Spleen (tissue), 11 donors: ENCODE results near the gene CMIP. TPM values are rescaled to one million over a fixed set of nuclear protein-coding genes. Genes with fewer than 3 reads are reported as not detected.

Experiments
- DNase-seq: peaks from one replicate; pipeline ENCODE4 v3.0.0-alpha.2; 2020
- H3K27ac ChIP-seq, 8 donors: fragments of 200-600 bp; sonication (generic) in 7 of 8; 1 replicate in 4 of 8; 2 replicates in 4 of 8; pipeline versions ENCODE4 v1.5.0 to v1.8.0; 2016 to 2021; ENCODE audit warnings: inconsistent platforms in 4 of 8, mild to moderate bottlenecking in 4 of 8, moderate library complexity in 1 of 8
- H3K27me3 ChIP-seq, 7 donors: fragments of 200-600 bp; sonication (generic) in 6 of 7; replicated peaks in 1 of 7; 1 replicate in 4 of 7; 2 replicates in 3 of 7; pipeline versions ENCODE4 v1.5.0 to v1.8.0; 2016 to 2021; ENCODE audit warnings: inconsistent platforms in 3 of 7, mild to moderate bottlenecking in 1 of 7
- H3K36me3 ChIP-seq, 6 donors: fragments of 200-600 bp; sonication (generic) in 5 of 6; 1 replicate in 4 of 6; 2 replicates in 2 of 6; pipeline versions ENCODE4 v1.5.0 to v1.8.0; 2016 to 2021; ENCODE audit warnings: inconsistent platforms in 2 of 6
- H3K4me1 ChIP-seq, 6 donors: fragments of 200-600 bp; sonication (generic) in 5 of 6; 1 replicate in 3 of 6; 2 replicates in 3 of 6; pipeline versions ENCODE4 v1.5.0 to v1.8.0; 2016 to 2021; ENCODE audit warnings: inconsistent platforms in 3 of 6
- H3K4me3 ChIP-seq, 8 donors: fragments of 200-600 bp; sonication (generic) in 7 of 8; 1 replicate in 4 of 8; 2 replicates in 4 of 8; pipeline versions ENCODE4 v1.5.0 to v1.8.0; 2016 to 2021; ENCODE audit warnings: inconsistent platforms in 4 of 8, mild to moderate bottlenecking in 4 of 8, moderate library complexity in 2 of 8
- H3K9me3 ChIP-seq, 8 donors: fragments of 200-600 bp; sonication (generic) in 7 of 8; 1 replicate in 4 of 8; 2 replicates in 4 of 8; pipeline versions ENCODE4 v1.5.0 to v1.8.0; 2016 to 2021; ENCODE audit warnings: inconsistent platforms in 4 of 8
- CTCF ChIP-seq, 11 experiments: fragments of 200-600 bp in 7 of 11; fragments of 450-650 bp in 4 of 11; sonication (generic) in 4 of 11; IDR thresholded peaks in 8 of 11; conservative IDR thresholded peaks in 3 of 11; 1 replicate in 7 of 11; 2 replicates in 4 of 11; pipeline versions ENCODE4 v1.4.0 to v1.8.0; 2016 to 2021; ENCODE audit warnings: antibody characterized with exemption in 11 of 11, inconsistent platforms in 4 of 11, mild to moderate bottlenecking in 1 of 11
- POLR2A ChIP-seq, 3 donors: fragments of 450-650 bp; IDR thresholded peaks; one replicate each; pipeline ENCODE4 v1.5.1; 2017; ENCODE audit warnings: antibody characterized with exemption in 3 of 3, mild to moderate bottlenecking in 1 of 3
- POLR2AphosphoS5 ChIP-seq, 3 donors: sonication (generic); formaldehyde crosslinking; IDR thresholded peaks; one replicate each; pipeline ENCODE4 v1.5.1; 2017; ENCODE audit warnings: antibody characterized with exemption in 3 of 3
- WGBS, 5 donors: extraction: QIAGEN DNeasy Blood & Tissue Kit in 3 of 5; methylation state at CpG; one replicate each; pipeline versions ENCODE4 v1.1.5 to v1.1.7; 2013 to 2018; 5-methylcytosine and 5-hydroxymethylcytosine counted together
- intact Hi-C: fragments of 100-400 bp; cut with DNase I; formaldehyde crosslinking; loops from one replicate; pipeline ENCODE4 v1.15.0; 2023; ENCODE audit warnings: low total_unique reads
- polyA plus RNA-seq, 3 donors: library from polyadenylated mRNA; stranded (reverse); fragments of 200-250 nt; gene quantifications; one replicate each; pipeline ENCODE4 v1.2.1, GENCODE V29; 2013
- total RNA-seq, 7 donors: library from RNA; depleted of rRNA in 3 of 7; stranded (reverse); fragments of >200 nt in 3 of 7; fragmentation: NEBNext Ultra II Directional in 4 of 7; extraction: Animal tissue kit (Norgen Biotek cat#: 25700) in 4 of 7; gene quantifications; one replicate each; pipeline versions ENCODE4 v1.1.0 to v1.2.1, GENCODE V29; 2016 to 2021
- donor health status: healthy with polysubstance abuse.
- donor health status: DM: no; HTN: no; CAD: no; lungs with moderate emphysema.
- donor health status: DM: no; HTN: no; CAD: no.
- donor health status: Bipolar disorder and iron deficiency.
- donor health status: healthy.
- donor health status: DM: no; HTN: no; CAD: no.
- donor health status: DM: yes; HTN: yes; CAD: no.

Gene CMIP
- total and polyA plus RNA-seq, 10 donors: 6.0 to 107 (median 63.6) TPM

GRCh38 chr16:81519301-81520150, 74.9 kb downstream of the CMIP start:
- peaks cover 5 to 93% (median 56%) of the 10 kb centered on the region in 6 donors for H3K4me1 ChIP-seq
- H3K27me3 ChIP-seq: no peaks in the 10 kb centered on the region
- peak; percentile 48 for DNase-seq
- H3K27ac ChIP-seq: peak overlapping the region in 7 of 8 donors; percentile 15 to 79 (median 72)
- no peaks in the 10 kb centered on the region for H3K9me3 ChIP-seq
- intact Hi-C loops: loop anchor here (10.0 kb wide), 1 partner anchor 55 kb away; no protein-coding TSS in a partner anchor
- H3K4me3 ChIP-seq: no peak overlapping the region
- 46 to 73% (median 58%) methylated on average over 6 to 9 of the region's 9 CpGs for WGBS, 5 donors
- H3K36me3 ChIP-seq: peaks cover 0 to 45% (median 4%) of the 10 kb centered on the region in 6 donors
- TF ChIP-seq POLR2AphosphoS5 (IDR thresholded peaks at IDR 0.05) (peak in 1 of 3 donors; percentile 23), POLR2A (IDR thresholded peaks at IDR 0.05) (no peak), CTCF (IDR thresholded peaks at IDR 0.05 in 8 of 11, conservative IDR thresholded peaks at IDR 0.05 in 3 of 11) (peak in 1 of 11 experiments; percentile 17)

GRCh38 chr16:81520151-81520470, 75.5 kb downstream of the CMIP start:
- peaks cover 0 to 45% (median 4%) of the 10 kb centered on the region in 6 donors for H3K36me3 ChIP-seq
- H3K9me3 ChIP-seq: no peaks in the 10 kb centered on the region
- H3K27me3 ChIP-seq: no peaks in the 10 kb centered on the region
- H3K4me3 ChIP-seq: no peak overlapping the region
- H3K27ac ChIP-seq: peak overlapping the region in 6 of 8 donors; percentile 15 to 79 (median 72)
- peak; percentile 69 for DNase-seq
- H3K4me1 ChIP-seq: peaks cover 5 to 93% (median 53%) of the 10 kb centered on the region in 6 donors
- TF ChIP-seq POLR2AphosphoS5 (IDR thresholded peaks at IDR 0.05): no peak
- 71 to 92% (median 84%) methylated on average over 4 of the region's 4 CpGs for WGBS, 5 donors
- intact Hi-C loops: no loop called here

GRCh38 chr16:81520560-81521135, 76.0 kb downstream of the CMIP start:
- peak overlapping the region in 4 of 8 donors; percentile 72 to 79 (median 76) for H3K27ac ChIP-seq
- TF ChIP-seq POLR2A (IDR thresholded peaks at IDR 0.05) (no peak), POLR2AphosphoS5 (IDR thresholded peaks at IDR 0.05) (no peak), CTCF (IDR thresholded peaks at IDR 0.05 in 8 of 11, conservative IDR thresholded peaks at IDR 0.05 in 3 of 11) (no peak)
- H3K4me1 ChIP-seq: peaks cover 5 to 93% (median 54%) of the 10 kb centered on the region in 6 donors
- no peaks in the 10 kb centered on the region for H3K27me3 ChIP-seq
- peak; percentile 42 for DNase-seq
- no peaks in the 10 kb centered on the region for H3K9me3 ChIP-seq
- no peak overlapping the region for H3K4me3 ChIP-seq
- H3K36me3 ChIP-seq: peaks cover 0 to 42% (median 4%) of the 10 kb centered on the region in 6 donors
- intact Hi-C loops: no loop called here
- WGBS, 5 donors: 38 to 64% (median 57%) methylated on average over 4 to 5 of the region's 5 CpGs

GRCh38 chr16:81521141-81521626, 76.6 kb downstream of the CMIP start:
- TF ChIP-seq POLR2AphosphoS5 (IDR thresholded peaks at IDR 0.05): peak in 2 of 3 donors; percentile 14 to 35
- no peak for TF ChIP-seq CTCF (IDR thresholded peaks at IDR 0.05 in 8 of 11, conservative IDR thresholded peaks at IDR 0.05 in 3 of 11)
- TF ChIP-seq POLR2A (IDR thresholded peaks at IDR 0.05): no peak
- 37 to 64% (median 54%) methylated on average over 13 to 19 of the region's 19 CpGs for WGBS, 5 donors
- peak; percentile 92 for DNase-seq
- H3K27me3 ChIP-seq: no peaks in the 10 kb centered on the region
- H3K27ac ChIP-seq: peak overlapping the region in 5 of 8 donors; percentile 26 to 79 (median 72)
- H3K36me3 ChIP-seq: peaks cover 0 to 36% (median 4%) of the 10 kb centered on the region in 6 donors
- intact Hi-C loops: no loop called here
- peak overlapping the region in 1 of 8 donors; percentile 3 for H3K4me3 ChIP-seq
- peaks cover 5 to 93% (median 55%) of the 10 kb centered on the region in 6 donors for H3K4me1 ChIP-seq
- H3K9me3 ChIP-seq: no peaks in the 10 kb centered on the region
